CD4-positive, alpha-beta T cell treated with Interleukin-4 for 1 hour (primary cell): ENCODE measurements around the gene SPSB2.

ENCODE experiments used
- DNase-seq, 2 donors: peaks; one replicate each; pipeline ENCODE4 v3.0.0-alpha.2; 2020 to 2022

Gene SPSB2

GRCh38 chr12:6829536-6830220 is 43.4 kb downstream of the SPSB2 start:
- DNase-seq, result no peak

DNA sequence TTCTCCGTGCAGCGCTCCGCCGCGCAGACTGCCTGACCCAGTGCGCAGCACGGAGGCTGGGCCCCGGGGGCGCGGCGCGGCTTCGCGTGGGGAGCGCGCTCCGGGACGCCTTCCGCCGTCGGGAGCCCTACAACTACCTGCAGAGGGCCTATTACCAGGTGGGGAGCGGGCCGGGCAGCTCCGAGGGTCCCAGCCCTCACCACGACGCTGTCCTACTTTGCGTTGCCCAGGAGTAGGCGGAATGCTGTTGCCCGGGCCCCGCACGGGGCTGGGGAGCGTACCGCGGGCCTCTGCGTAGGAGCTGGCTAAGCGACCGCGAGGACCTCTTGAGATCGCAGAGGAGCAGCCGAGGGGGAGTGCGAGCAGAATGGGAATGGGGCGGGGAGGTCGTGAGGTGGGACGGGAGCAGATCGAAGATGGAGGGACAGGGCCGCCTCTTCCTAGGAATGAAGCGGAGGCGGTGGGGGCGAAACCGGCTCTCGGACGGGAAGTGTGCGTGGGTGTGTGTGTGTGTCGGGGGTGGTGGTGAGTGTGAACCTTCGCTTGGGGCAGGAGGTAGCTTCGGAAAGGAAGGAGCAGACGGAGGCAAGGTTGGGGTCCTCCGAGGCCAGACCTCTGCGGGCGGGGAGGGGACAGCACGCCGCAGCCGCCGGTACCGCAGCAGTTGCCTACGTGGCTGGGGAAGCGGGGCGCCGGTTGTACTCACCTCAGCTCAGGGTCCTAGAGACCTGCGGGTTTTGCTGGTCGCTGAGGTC is 44.1 kb downstream of the SPSB2 start:
- peak; percentile 28 to 33 for DNase-seq

- no peak for DNase-seq
Measured at GRCh38 chr12:6827982-6828780, 44.9 kb downstream of the SPSB2 start, which contains the start of gene P3H3. Gene P3H3, plus strand, starts transcription at chr12:6828407. Its CDS starts 34 bp downstream, at chr12:6828441.

DNA sequence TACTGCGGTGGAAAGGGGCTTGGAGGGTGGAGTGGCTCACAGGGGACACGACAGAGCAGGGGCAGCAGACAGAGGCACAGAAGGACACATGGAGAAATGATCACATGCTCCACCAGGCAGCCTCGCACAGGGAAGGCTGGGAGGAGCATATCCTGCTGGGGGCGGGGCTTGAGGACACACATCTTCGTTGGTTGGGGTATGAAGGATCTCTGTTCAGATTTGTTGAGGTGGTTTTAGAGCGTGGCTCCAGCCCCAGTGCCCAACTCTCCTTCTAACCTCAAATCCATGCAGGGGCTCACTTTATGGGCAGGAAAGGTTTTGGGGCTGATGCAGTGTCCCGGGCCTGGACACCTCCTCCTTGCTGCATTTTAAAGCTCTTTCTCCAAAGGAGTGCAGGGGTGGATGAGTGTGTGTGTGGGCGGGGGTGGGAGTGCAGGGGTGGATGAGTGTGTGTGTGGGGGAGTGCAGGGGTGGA is 45.6 kb downstream of the SPSB2 start:
- DNase-seq, result peak; percentile 36

GRCh38 chr12:6826734-6827436 is 46.2 kb downstream of the SPSB2 start:
- DNase-seq, result no peak

DNA sequence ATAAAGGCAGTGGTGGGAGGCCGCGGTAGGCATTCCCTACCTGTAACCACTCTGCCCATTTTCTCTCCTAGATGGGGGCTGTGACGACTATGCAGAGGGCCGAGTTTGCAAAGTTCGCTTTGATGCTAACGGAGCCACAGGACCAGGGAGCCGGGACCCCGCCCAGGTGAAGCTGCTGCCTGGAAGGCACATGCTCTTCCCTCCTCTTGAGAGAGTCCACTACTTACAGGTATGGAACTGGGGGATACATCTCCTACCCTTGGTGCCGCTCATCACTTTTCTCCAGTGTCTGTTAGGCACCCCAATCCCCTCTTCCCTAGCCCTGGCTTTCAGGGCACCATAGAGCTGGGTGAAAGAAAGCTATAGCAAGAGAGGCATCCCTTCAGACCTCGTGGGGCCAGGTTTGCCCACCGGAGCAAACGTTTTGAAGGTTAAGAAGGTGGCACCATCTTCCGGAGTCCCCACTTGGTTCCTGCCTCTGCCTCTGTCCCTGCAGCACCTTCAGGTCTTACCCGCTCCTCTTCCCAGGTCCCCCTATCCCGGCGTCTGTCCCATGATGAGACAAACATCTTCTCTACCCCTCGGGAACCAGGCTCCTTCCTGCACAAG is 46.9 kb downstream of the SPSB2 start:
- no peak for DNase-seq

- DNase-seq, result peak; percentile 77 to 81
Measured at GRCh38 chr12:6825398-6826124, 47.5 kb downstream of the SPSB2 start.

- DNase-seq, result no peak
Measured at GRCh38 chr12:6824901-6825381, 48.2 kb downstream of the SPSB2 start.

DNA sequence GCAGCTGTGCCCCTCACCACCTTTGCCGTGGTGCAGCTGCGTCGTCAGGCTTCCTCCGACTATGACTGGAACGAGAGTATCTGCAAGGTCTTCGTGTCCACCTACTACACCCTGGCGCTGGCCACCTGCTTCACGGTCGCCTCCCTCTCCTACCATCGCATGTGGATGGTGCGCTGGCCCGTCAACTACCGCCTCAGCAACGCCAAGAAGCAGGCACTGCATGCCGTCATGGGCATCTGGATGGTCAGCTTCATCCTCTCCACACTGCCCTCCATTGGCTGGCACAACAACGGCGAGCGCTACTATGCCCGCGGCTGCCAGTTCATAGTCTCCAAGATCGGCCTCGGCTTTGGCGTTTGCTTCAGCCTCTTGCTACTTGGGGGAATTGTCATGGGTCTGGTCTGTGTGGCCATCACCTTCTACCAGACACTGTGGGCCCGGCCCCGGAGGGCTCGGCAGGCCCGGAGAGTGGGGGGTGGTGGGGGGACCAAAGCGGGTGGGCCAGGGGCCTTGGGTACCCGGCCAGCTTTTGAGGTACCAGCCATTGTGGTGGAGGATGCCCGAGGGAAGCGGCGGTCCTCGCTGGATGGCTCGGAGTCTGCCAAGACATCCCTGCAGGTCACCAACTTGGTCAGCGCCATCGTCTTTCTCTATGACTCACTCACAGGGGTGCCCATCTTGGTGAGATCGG is 48.9 kb downstream of the SPSB2 start:
- no peak for DNase-seq

- no peak for DNase-seq
Measured at GRCh38 chr12:6823182-6824084, 49.7 kb downstream of the SPSB2 start.

- DNase-seq, result no peak
Measured at GRCh38 chr12:6822426-6823135, 50.5 kb downstream of the SPSB2 start.

- DNase-seq, result no peak
Measured at GRCh38 chr12:6821591-6822425, 51.3 kb downstream of the SPSB2 start, which contains the start of gene GPR162. Gene GPR162, plus strand, starts transcription at chr12:6821821. Its CDS starts 2,078 bp downstream, at chr12:6823899.
